BE2C (cell line): ENCODE results near the gene IL36A.

Experiments
- DNase-seq: peaks from one replicate; pipeline ENCODE4 v3.0.0-alpha.2; 2020
- H3K27me3 ChIP-seq: fragments of 250-450 bp; sonication (Bioruptor Pico); 2 replicates; pipeline ENCODE4 v1.5.1; 2020; ENCODE audit warnings: mild to moderate bottlenecking
- H3K36me3 ChIP-seq: fragments of 250-450 bp; sonication (Bioruptor Pico); 2 replicates; pipeline ENCODE4 v1.5.1; 2020; ENCODE audit warnings: mild to moderate bottlenecking
- H3K4me1 ChIP-seq: fragments of 250-450 bp; sonication (Bioruptor Pico); 2 replicates; pipeline ENCODE4 v1.5.1; 2020
- H3K4me3 ChIP-seq: 2 replicates; pipeline ENCODE4 v1.5.1; 2011; ENCODE audit warnings: low read depth, low read length
- H3K9me3 ChIP-seq: fragments of 250-450 bp; sonication (Bioruptor Pico); 2 replicates; pipeline ENCODE4 v1.5.1; 2020
- TF ChIP-seq, protein P1 (sequence below): IDR thresholded peaks from 2 replicates; pipeline ENCODE4 v1.5.1; 2012; ENCODE audit warnings: mild to moderate bottlenecking, low read depth, low read length

IL36A gene

DNA sequence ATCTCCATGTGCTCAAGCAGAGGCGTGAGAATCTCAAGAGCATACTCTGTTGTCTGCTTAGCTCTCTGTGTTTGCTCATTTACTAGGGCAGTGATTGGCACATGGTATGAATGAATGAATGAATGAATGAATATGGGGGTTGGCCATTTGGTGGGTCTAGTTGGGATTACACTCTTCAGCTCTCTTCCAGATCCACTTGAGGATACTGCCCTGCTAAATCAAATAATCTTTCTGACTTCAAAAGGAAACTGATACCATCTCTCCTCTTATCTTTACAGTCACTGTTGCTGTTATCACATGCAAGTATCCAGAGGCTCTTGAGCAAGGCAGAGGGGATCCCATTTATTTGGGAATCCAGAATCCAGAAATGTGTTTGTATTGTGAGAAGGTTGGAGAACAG, 25.5 kb upstream of the IL36A start:
- H3K4me1 ChIP-seq = no peaks in the 10 kb centered on the region
- H3K36me3 ChIP-seq = no peaks in the 10 kb centered on the region
- H3K4me3 ChIP-seq = no peak overlapping the region
- H3K9me3 ChIP-seq = no peaks in the 10 kb centered on the region
- no peak for DNase-seq
- TF ChIP-seq, protein P1, sequence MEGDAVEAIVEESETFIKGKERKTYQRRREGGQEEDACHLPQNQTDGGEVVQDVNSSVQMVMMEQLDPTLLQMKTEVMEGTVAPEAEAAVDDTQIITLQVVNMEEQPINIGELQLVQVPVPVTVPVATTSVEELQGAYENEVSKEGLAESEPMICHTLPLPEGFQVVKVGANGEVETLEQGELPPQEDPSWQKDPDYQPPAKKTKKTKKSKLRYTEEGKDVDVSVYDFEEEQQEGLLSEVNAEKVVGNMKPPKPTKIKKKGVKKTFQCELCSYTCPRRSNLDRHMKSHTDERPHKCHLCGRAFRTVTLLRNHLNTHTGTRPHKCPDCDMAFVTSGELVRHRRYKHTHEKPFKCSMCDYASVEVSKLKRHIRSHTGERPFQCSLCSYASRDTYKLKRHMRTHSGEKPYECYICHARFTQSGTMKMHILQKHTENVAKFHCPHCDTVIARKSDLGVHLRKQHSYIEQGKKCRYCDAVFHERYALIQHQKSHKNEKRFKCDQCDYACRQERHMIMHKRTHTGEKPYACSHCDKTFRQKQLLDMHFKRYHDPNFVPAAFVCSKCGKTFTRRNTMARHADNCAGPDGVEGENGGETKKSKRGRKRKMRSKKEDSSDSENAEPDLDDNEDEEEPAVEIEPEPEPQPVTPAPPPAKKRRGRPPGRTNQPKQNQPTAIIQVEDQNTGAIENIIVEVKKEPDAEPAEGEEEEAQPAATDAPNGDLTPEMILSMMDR = no peak
- H3K27me3 ChIP-seq = no peaks in the 10 kb centered on the region

GRCh38 chr2:112980537-112980936, 24.7 kb upstream of the IL36A start:
- H3K9me3 ChIP-seq = no peaks in the 10 kb centered on the region
- no peak for DNase-seq
- TF ChIP-seq, protein P1 = no peak
- no peaks in the 10 kb centered on the region for H3K27me3 ChIP-seq
- H3K4me1 ChIP-seq = no peaks in the 10 kb centered on the region
- no peaks in the 10 kb centered on the region for H3K36me3 ChIP-seq
- H3K4me3 ChIP-seq = no peak overlapping the region

DNA sequence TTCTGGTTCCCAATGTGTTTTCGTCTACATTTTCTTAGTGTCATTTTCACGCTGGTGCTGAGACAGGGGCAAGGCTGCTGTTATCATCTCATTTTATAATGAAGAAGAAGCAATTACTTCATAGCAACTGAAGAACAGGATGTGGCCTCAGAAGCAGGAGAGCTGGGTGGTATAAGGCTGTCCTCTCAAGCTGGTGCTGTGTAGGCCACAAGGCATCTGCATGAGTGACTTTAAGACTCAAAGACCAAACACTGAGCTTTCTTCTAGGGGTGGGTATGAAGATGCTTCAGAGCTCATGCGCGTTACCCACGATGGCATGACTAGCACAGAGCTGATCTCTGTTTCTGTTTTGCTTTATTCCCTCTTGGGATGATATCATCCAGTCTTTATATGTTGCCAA, 20.2 kb upstream of the IL36A start:
- no peaks in the 10 kb centered on the region for H3K27me3 ChIP-seq
- no peak for DNase-seq
- H3K36me3 ChIP-seq = no peaks in the 10 kb centered on the region
- H3K9me3 ChIP-seq = no peaks in the 10 kb centered on the region
- no peak overlapping the region for H3K4me3 ChIP-seq
- TF ChIP-seq, protein P1 = no peak
- no peaks in the 10 kb centered on the region for H3K4me1 ChIP-seq

DNA sequence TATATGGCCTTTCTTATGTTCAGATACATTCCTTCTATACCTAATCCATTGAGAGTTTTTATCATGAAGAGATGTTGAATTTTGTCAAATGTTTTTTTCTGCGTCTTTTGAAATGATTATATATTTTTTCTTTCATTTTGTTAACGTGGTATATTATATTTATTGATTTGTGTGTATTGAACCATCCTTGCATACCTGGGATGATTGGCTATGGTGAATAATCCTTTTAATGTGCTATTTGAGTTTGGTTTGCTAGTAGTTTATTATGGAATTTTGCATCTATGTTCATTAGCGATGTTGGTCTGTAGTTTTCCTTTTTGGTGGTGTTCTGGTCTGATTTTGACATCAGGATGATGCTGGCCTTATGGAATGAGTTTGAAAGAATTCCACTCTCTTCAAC, 15.6 kb upstream of the IL36A start:
- TF ChIP-seq, protein P1 = no peak

DNA sequence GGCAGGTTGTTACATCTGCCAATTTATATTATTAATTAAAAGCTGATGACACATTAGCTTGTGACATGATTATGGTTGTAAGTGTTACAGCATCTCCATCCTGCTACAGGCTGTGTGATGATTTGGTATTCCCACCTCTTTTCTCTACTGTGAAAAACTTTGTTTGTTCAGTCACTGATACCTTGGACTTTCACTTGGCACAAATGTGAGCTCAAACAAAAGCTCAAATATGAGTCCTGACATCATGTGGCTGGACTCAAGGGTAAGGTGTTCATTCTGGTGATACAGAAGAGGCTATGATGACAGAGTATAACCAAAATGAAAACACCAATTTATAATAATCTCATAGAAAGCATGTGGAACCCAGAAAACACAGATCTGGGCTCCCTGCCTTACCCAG, 11.4 kb upstream of the IL36A start:
- Histone ChIP-seq H3K27me3 (no peaks in the 10 kb centered on the region), H3K4me3 (no peak overlapping the region), H3K9me3 (no peaks in the 10 kb centered on the region), H3K36me3 (no peaks in the 10 kb centered on the region), H3K4me1 (no peaks in the 10 kb centered on the region)
- TF ChIP-seq, protein P1 = no peak
- DNase-seq = no peak

More for the DNA sequence above, 15.6 kb upstream of the IL36A start:
- Histone ChIP-seq H3K4me3 (no peak overlapping the region), H3K4me1 (no peaks in the 10 kb centered on the region), H3K36me3 (no peaks in the 10 kb centered on the region), H3K9me3 (no peaks in the 10 kb centered on the region), H3K27me3 (no peaks in the 10 kb centered on the region)
- no peak for DNase-seq

DNA sequence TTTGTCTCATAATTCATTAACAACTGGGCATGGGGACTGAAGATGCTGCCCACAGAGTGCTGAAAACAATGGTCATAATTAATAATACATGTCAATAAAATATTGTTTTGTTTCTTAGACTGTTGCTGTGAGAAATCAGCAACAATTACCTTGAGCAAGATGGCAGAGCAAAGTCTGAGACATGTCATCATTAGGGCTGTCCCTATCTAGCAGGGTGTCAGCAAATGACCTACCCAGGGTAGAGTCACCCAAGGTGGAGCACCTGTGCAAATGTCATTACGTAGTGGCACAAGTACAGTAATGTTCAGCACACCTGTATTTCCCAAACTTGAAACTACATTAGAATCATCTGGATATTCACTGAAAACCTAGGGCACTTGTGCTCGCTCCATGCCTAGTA, 10.6 kb upstream of the IL36A start:
- Histone ChIP-seq H3K27me3 (no peaks in the 10 kb centered on the region), H3K36me3 (no peaks in the 10 kb centered on the region), H3K4me3 (no peak overlapping the region), H3K9me3 (no peaks in the 10 kb centered on the region), H3K4me1 (no peaks in the 10 kb centered on the region)
- TF ChIP-seq, protein P1 = no peak
- DNase-seq = no peak
